Measurements from ENCODE around the gene TUBA4A. TPM values are rescaled to one million over a fixed set of nuclear protein-coding genes. Genes with fewer than 3 reads are reported as not detected.

TUBA4A gene
- total and polyA plus RNA-seq, 3 donors from 2014 or later: 27.0 to 90.0 (median 47.6) TPM

DNA sequence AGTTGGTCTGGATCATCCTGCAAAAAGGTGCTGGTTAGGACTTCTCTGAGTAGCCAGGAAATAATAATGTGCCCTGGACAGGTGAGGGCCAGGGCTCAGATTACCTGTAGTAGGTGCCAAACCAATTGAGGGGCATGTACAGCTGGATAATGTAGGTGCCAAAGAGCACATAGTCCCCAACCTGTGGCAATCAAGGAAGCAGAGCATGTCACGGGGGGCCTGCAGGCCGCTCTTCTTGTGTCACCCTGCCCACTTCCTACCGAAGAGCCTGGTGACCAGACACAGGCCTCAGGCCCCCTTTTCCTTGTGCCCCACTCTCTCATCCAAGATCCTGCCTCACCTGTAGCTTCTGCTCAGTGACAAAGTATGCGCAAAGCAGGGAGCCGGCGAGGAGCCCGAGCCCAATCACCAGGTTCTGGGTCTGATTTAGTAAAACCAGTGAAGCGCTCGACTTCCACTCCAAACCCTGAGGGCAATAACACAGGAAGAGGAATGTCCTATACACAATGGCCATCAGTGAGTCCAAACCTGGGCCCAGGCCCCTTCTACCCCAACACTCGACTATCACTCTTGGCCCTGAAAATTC is 40.1 kb downstream of the TUBA4A start:
- Histone ChIP-seq H3K9me3 (no peaks in the 10 kb centered on the region), H3K27ac (no peak overlapping the region), H3K27me3 (no peaks in the 10 kb centered on the region), H3K4me1 (peaks cover 16% of the 10 kb centered on the region), H3K36me3 (ENCODE audit: low read depth, missing control alignments) (no peaks in the 10 kb centered on the region), H3K4me3 (no peak overlapping the region)
- no peak for TF ChIP-seq POLR2A (IDR thresholded peaks at IDR 0.05)
- TF ChIP-seq, protein P1, sequence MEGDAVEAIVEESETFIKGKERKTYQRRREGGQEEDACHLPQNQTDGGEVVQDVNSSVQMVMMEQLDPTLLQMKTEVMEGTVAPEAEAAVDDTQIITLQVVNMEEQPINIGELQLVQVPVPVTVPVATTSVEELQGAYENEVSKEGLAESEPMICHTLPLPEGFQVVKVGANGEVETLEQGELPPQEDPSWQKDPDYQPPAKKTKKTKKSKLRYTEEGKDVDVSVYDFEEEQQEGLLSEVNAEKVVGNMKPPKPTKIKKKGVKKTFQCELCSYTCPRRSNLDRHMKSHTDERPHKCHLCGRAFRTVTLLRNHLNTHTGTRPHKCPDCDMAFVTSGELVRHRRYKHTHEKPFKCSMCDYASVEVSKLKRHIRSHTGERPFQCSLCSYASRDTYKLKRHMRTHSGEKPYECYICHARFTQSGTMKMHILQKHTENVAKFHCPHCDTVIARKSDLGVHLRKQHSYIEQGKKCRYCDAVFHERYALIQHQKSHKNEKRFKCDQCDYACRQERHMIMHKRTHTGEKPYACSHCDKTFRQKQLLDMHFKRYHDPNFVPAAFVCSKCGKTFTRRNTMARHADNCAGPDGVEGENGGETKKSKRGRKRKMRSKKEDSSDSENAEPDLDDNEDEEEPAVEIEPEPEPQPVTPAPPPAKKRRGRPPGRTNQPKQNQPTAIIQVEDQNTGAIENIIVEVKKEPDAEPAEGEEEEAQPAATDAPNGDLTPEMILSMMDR (IDR thresholded peaks at IDR 0.05): no peak
- DNase-seq: no peak
- WGBS, 2 donors: 98% methylated on average over 8 to 10 of the region's 10 CpGs
- intact Hi-C loops (cut with DNase I; ENCODE audit: low total_unique reads): no loop called here

DNA sequence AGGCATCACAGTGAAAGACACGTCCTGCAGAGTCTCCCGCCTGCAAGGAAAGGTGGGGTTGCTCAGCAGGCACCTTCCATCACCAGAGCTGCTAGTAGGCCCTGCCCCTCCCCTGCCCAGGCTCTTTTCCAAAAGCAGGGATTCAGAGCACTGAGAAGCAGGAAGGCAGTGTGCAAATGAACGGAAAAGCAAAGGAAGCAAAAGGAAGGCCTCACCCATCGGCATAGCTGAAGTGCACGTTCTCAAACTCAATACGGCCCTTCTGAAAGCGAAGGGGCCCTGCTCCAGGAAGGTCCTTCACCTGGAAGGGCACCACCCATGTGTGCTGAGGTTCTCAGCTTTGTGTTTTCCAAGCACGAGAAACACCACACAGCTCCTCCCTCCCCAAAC is 40.7 kb downstream of the TUBA4A start:
- TF ChIP-seq POLR2A (IDR thresholded peaks at IDR 0.05): no peak
- TF ChIP-seq, protein P1 (IDR thresholded peaks at IDR 0.05): no peak
- no peaks in the 10 kb centered on the region for H3K36me3 ChIP-seq (ENCODE audit: low read depth, missing control alignments)
- intact Hi-C loops (cut with DNase I; ENCODE audit: low total_unique reads): no loop called here
- peaks cover 14% of the 10 kb centered on the region for H3K4me1 ChIP-seq
- no peaks in the 10 kb centered on the region for H3K9me3 ChIP-seq
- WGBS, 2 donors: 88 to 95% methylated on average over 6 to 8 of the region's 8 CpGs
- H3K27me3 ChIP-seq: no peaks in the 10 kb centered on the region
- H3K4me3 ChIP-seq: no peak overlapping the region
- no peak for DNase-seq
- no peak overlapping the region for H3K27ac ChIP-seq

DNA sequence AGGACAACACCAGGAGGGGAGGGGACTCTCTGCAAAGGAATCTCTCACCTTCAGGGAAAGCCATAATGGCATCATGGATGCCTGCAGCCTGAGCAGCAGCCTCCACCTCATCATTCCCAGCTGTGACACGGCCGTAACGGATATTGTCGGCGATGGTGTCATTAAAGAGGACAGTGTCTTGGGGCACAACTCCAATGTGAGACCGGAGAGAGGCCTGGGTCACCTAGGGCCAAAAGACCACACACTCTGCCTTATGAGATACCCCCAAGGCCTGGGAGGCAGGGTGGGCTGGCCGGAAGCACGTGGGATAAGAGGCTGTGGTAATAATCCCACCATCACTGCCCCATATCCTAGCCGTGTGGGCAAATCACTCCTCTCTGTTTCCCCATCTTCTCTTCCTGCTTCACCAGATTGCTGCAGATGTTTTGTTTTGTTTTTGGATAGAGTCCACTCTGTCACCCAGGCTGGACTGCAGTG is 42.8 kb downstream of the TUBA4A start:
- peaks cover 17% of the 10 kb centered on the region for H3K4me1 ChIP-seq
- H3K27me3 ChIP-seq: no peaks in the 10 kb centered on the region
- WGBS, 2 donors: 89% methylated on average over 9 of the region's 9 CpGs
- H3K4me3 ChIP-seq: no peak overlapping the region
- H3K9me3 ChIP-seq: no peaks in the 10 kb centered on the region
- TF ChIP-seq, protein P1 (IDR thresholded peaks at IDR 0.05): no peak
- no peak overlapping the region for H3K27ac ChIP-seq
- DNase-seq: peak; percentile 8
- intact Hi-C loops (cut with DNase I; ENCODE audit: low total_unique reads): no loop called here
- no peaks in the 10 kb centered on the region for H3K36me3 ChIP-seq (ENCODE audit: low read depth, missing control alignments)

DNA sequence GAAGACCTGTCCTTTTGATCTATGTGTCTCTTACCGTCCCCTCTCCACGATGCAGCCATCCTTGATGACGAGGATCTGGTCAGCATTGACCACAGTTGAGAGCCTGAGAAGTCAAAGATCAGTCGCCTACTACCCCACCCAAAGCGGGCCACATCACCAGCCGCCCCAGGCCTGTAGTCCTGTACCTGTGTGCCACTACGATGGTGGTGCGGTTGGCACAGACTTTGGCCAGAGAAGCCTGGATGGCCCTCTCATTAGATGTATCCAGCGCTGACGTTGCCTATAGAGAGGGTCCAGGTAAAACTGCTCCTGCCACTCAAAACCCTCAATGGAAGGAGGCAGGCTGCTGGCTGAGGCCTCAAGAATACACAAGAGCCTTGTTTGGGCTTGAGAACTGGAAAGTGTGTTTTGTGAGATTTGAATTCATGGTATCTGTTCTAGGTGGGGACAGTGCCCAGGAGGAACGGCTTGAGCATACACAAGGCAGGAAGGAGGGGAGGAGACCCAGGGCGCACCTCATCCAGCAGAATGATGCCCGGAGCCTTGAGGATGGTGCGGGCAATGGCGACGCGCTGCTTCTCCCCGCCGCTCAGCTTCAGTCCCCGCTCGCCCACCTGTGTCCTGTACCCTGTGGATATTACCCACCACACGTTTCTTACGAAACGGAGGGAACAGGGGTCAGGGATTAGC is 43.4 kb downstream of the TUBA4A start:
- Histone ChIP-seq H3K4me3 (no peak overlapping the region), H3K27ac (no peak overlapping the region), H3K36me3 (ENCODE audit: low read depth, missing control alignments) (no peaks in the 10 kb centered on the region), H3K27me3 (no peaks in the 10 kb centered on the region), H3K9me3 (no peaks in the 10 kb centered on the region), H3K4me1 (peaks cover 18% of the 10 kb centered on the region)
- TF ChIP-seq, protein P1 (IDR thresholded peaks at IDR 0.05): no peak
- TF ChIP-seq POLR2A (IDR thresholded peaks at IDR 0.05): no peak
- 93 to 95% methylated on average over 23 to 24 of the region's 24 CpGs for WGBS, 2 donors
- intact Hi-C loops (cut with DNase I; ENCODE audit: low total_unique reads): no loop called here
- peak; percentile 10 for DNase-seq

Measured in testis (tissue), 3 donors.